IPS DF 6.9 (cell line): Measurements from ENCODE around the gene CSGALNACT2.
"Not testable (repeated sequence)": the region's sequence is repeated elsewhere in the genome, so short reads cannot be mapped to it uniquely, and the experiment has no call there.

Experiments used
- DNase-seq: peaks from one replicate; pipeline ENCODE4 v3.0.0-alpha.2; 2013; ENCODE audit warnings: low read depth, low spot score
- H3K27ac ChIP-seq: one replicate; pipeline ENCODE4 v1.5.1; 2013; ENCODE audit warnings: low read length, control low read depth
- H3K27me3 ChIP-seq: 2 replicates; pipeline ENCODE4 v1.6.1; 2013; ENCODE audit warnings: mild to moderate bottlenecking, low read length; ENCODE audit not compliant: control insufficient read depth, insufficient read depth
- H3K36me3 ChIP-seq: 2 replicates; pipeline ENCODE4 v1.6.1; 2013; ENCODE audit warnings: low read length; ENCODE audit not compliant: control insufficient read depth, insufficient read depth
- H3K4me1 ChIP-seq: 2 replicates; pipeline ENCODE4 v1.6.1; 2013; ENCODE audit warnings: low read length; ENCODE audit not compliant: control insufficient read depth, insufficient read depth
- H3K4me3 ChIP-seq: 2 replicates; pipeline ENCODE4 v1.5.1; 2013; ENCODE audit warnings: mild to moderate bottlenecking, low read length
- H3K9me3 ChIP-seq: 2 replicates; pipeline ENCODE4 v1.6.1; 2013; ENCODE audit warnings: low read length, inconsistent platforms; ENCODE audit not compliant: control insufficient read depth, insufficient read depth
- WGBS: extraction: QIAGEN DNeasy Blood & Tissue Kit; methylation state at CpG from one replicate; pipeline ENCODE4 v1.1.7; 2013; ENCODE audit warnings: mixed read lengths, missing lambda C conversion rate; ENCODE audit not compliant: insufficient read length, insufficient coverage; 5-methylcytosine and 5-hydroxymethylcytosine counted together

The CSGALNACT2 gene

GRCh38 chr10:43145936-43146335 lies 7.7 kb downstream of the CSGALNACT2 start:
- DNase-seq, H3K9me3 ChIP-seq, H3K27me3 ChIP-seq, H3K4me1 ChIP-seq, H3K36me3 ChIP-seq, H3K4me3 ChIP-seq, H3K27ac ChIP-seq: not testable (repeated sequence)
- WGBS = no CpG with 5 or more reads among the region's 1 CpG

GRCh38 chr10:43151371-43151770 lies 13.1 kb downstream of the CSGALNACT2 start:
- Histone ChIP-seq H3K4me3 (no peak overlapping the region), H3K27me3 (no peaks in the 10 kb centered on the region), H3K4me1 (no peaks in the 10 kb centered on the region), H3K9me3 (no peaks in the 10 kb centered on the region), H3K36me3 (no peaks in the 10 kb centered on the region), H3K27ac (no peak overlapping the region)
- DNase-seq = no peak
- no CpG with 5 or more reads among the region's 2 CpGs for WGBS

- no peaks in the 10 kb centered on the region for H3K36me3 ChIP-seq
Measured at GRCh38 chr10:43153901-43154300, 15.7 kb downstream of the CSGALNACT2 start.

GRCh38 chr10:43155221-43155620 lies 17.0 kb downstream of the CSGALNACT2 start:
- H3K27ac ChIP-seq = no peak overlapping the region
- WGBS = no CpG with 5 or more reads among the region's 2 CpGs
- H3K36me3 ChIP-seq = no peaks in the 10 kb centered on the region
- H3K27me3 ChIP-seq = no peaks in the 10 kb centered on the region
- no peak overlapping the region for H3K4me3 ChIP-seq
- DNase-seq = no peak
- H3K4me1 ChIP-seq = no peaks in the 10 kb centered on the region
- H3K9me3 ChIP-seq = no peaks in the 10 kb centered on the region

More at GRCh38 chr10:43153901-43154300, 15.7 kb downstream of the CSGALNACT2 start:
- H3K27ac ChIP-seq = no peak overlapping the region
- no peaks in the 10 kb centered on the region for H3K9me3 ChIP-seq
- no peak for DNase-seq
- no peaks in the 10 kb centered on the region for H3K27me3 ChIP-seq
- H3K4me1 ChIP-seq = no peaks in the 10 kb centered on the region
- H3K4me3 ChIP-seq = no peak overlapping the region
- WGBS = no CpG with 5 or more reads among the region's 2 CpGs

GRCh38 chr10:43155741-43156140 lies 17.5 kb downstream of the CSGALNACT2 start:
- WGBS = 100% methylated on average over 1 of the region's 1 CpG
- Histone ChIP-seq H3K27ac (no peak overlapping the region), H3K4me1 (no peaks in the 10 kb centered on the region), H3K36me3 (no peaks in the 10 kb centered on the region), H3K27me3 (no peaks in the 10 kb centered on the region), H3K4me3 (no peak overlapping the region), H3K9me3 (no peaks in the 10 kb centered on the region)
- no peak for DNase-seq

- H3K27me3 ChIP-seq = no peaks in the 10 kb centered on the region
- H3K4me1 ChIP-seq = no peaks in the 10 kb centered on the region
- H3K27ac ChIP-seq = no peak overlapping the region
- H3K4me3 ChIP-seq = no peak overlapping the region
- WGBS = no CpG with 5 or more reads among the region's 9 CpGs
- no peak for DNase-seq
- no peaks in the 10 kb centered on the region for H3K36me3 ChIP-seq
- H3K9me3 ChIP-seq = no peaks in the 10 kb centered on the region
Measured at GRCh38 chr10:43156590-43157341, 18.5 kb downstream of the CSGALNACT2 start.

- H3K27me3 ChIP-seq = no peaks in the 10 kb centered on the region
- DNase-seq = no peak
- no peak overlapping the region for H3K27ac ChIP-seq
- no peak overlapping the region for H3K4me3 ChIP-seq
- no peaks in the 10 kb centered on the region for H3K36me3 ChIP-seq
- H3K4me1 ChIP-seq = no peaks in the 10 kb centered on the region
- no peaks in the 10 kb centered on the region for H3K9me3 ChIP-seq
- WGBS = 100% methylated on average over 2 of the region's 6 CpGs
Measured at GRCh38 chr10:43158636-43159035, 20.4 kb downstream of the CSGALNACT2 start.

- H3K27me3 ChIP-seq = no peaks in the 10 kb centered on the region
- WGBS = no CpG with 5 or more reads among the region's 1 CpG
- no peaks in the 10 kb centered on the region for H3K36me3 ChIP-seq
- H3K4me1 ChIP-seq = no peaks in the 10 kb centered on the region
- H3K27ac ChIP-seq = no peak overlapping the region
- H3K9me3 ChIP-seq = no peaks in the 10 kb centered on the region
- no peak for DNase-seq
- no peak overlapping the region for H3K4me3 ChIP-seq
Measured at GRCh38 chr10:43160046-43160920, 22.0 kb downstream of the CSGALNACT2 start.

GRCh38 chr10:43160921-43161255 lies 22.6 kb downstream of the CSGALNACT2 start:
- Histone ChIP-seq H3K4me3 (no peak overlapping the region), H3K9me3 (no peaks in the 10 kb centered on the region), H3K36me3 (no peaks in the 10 kb centered on the region), H3K4me1 (no peaks in the 10 kb centered on the region), H3K27ac (no peak overlapping the region), H3K27me3 (no peaks in the 10 kb centered on the region)
- no peak for DNase-seq
- WGBS = no CpG with 5 or more reads among the region's 2 CpGs

GRCh38 chr10:43162604-43163003 lies 24.4 kb downstream of the CSGALNACT2 start:
- Histone ChIP-seq H3K4me3 (no peak overlapping the region), H3K27ac (no peak overlapping the region), H3K9me3 (no peaks in the 10 kb centered on the region), H3K27me3 (no peaks in the 10 kb centered on the region), H3K4me1 (no peaks in the 10 kb centered on the region), H3K36me3 (no peaks in the 10 kb centered on the region)
- no peak for DNase-seq
- WGBS = no CpG with 5 or more reads among the region's 1 CpG
